Common myeloid progenitor, CD34-positive (primary cell): ENCODE results near the gene ZNF768.

Experiments used
- CTCF ChIA-PET: fragments of 350-600 bp; sonication (Branson Sonifier 250); formaldehyde crosslinking; loops from one replicate; lab custom pipeline; 2021; ENCODE audit warnings: antibody characterized with exemption; lab: Charles Lee
- POLR2A ChIA-PET: fragments of 350-600 bp; sonication (Branson Sonifier 250); formaldehyde crosslinking; loops from one replicate; lab custom pipeline; 2021; ENCODE audit warnings: antibody characterized with exemption; lab: Charles Lee
- DNase-seq, 3 donors: peaks; one replicate each; pipeline versions ENCODE4 v3.0.0 to v3.0.0-alpha.2; 2013
- H3K27ac ChIP-seq, 2 experiments: 1 replicate in 1 of 2; 2 replicates in 1 of 2; pipeline ENCODE4 v1.7.0; 2013; ENCODE audit warnings: inconsistent platforms in 2 of 2, low read length in 2 of 2, mild to moderate bottlenecking in 2 of 2, low read depth in 1 of 2, moderate library complexity in 1 of 2; ENCODE audit not compliant: severe bottlenecking in 2 of 2, insufficient read depth in 1 of 2, poor library complexity in 1 of 2
- H3K27me3 ChIP-seq, 5 experiments: replicated peaks in 2 of 5; 1 replicate in 3 of 5; 2 replicates in 2 of 5; pipeline versions ENCODE4 v1.6.1 to v1.7.0; 2013; ENCODE audit warnings: low read length in 4 of 5, mild to moderate bottlenecking in 2 of 5, moderate library complexity in 2 of 5, inconsistent platforms in 1 of 5; ENCODE audit not compliant: insufficient read depth in 5 of 5, control insufficient read depth in 4 of 5
- H3K36me3 ChIP-seq, 4 experiments: 1 replicate in 2 of 4; 2 replicates in 2 of 4; pipeline versions ENCODE4 v1.6.1 to v1.7.0; 2013; ENCODE audit warnings: low read length in 3 of 4, control low read depth in 1 of 4, mild to moderate bottlenecking in 1 of 4; ENCODE audit not compliant: control insufficient read depth in 4 of 4, insufficient read depth in 4 of 4
- H3K4me1 ChIP-seq, 4 experiments: 1 replicate in 3 of 4; 2 replicates in 1 of 4; pipeline versions ENCODE4 v1.6.1 to v1.7.1; 2013; ENCODE audit warnings: low read length in 3 of 4, mild to moderate bottlenecking in 3 of 4, control low read depth in 1 of 4, inconsistent platforms in 1 of 4, moderate library complexity in 1 of 4; ENCODE audit not compliant: control insufficient read depth in 4 of 4, insufficient read depth in 4 of 4; ENCODE audit errors: control extremely low read depth in 1 of 4
- H3K4me3 ChIP-seq, 7 experiments: 1 replicate in 4 of 7; 2 replicates in 3 of 7; pipeline versions ENCODE4 v1.5.1 to v1.7.0; 2013; ENCODE audit warnings: mild to moderate bottlenecking in 7 of 7, low read length in 6 of 7, moderate library complexity in 6 of 7, inconsistent platforms in 2 of 7, low read depth in 2 of 7, control low read depth in 1 of 7; ENCODE audit not compliant: insufficient read depth in 4 of 7, control insufficient read depth in 1 of 7; ENCODE audit errors: extremely low read depth in 1 of 7
- H3K9me3 ChIP-seq, 5 experiments: 1 replicate in 4 of 5; 2 replicates in 1 of 5; pipeline versions ENCODE4 v1.6.1 to v1.7.1; 2013; ENCODE audit warnings: low read length in 4 of 5, mild to moderate bottlenecking in 2 of 5, inconsistent platforms in 1 of 5, low read depth in 1 of 5, moderate library complexity in 1 of 5; ENCODE audit not compliant: control insufficient read depth in 4 of 5, insufficient read depth in 2 of 5; ENCODE audit errors: control extremely low read depth in 1 of 5
- WGBS: methylation state at CpG from one replicate; pipeline ENCODE4 v1.1.5; 2013; ENCODE audit not compliant: insufficient coverage; 5-methylcytosine and 5-hydroxymethylcytosine counted together

The ZNF768 gene

DNA sequence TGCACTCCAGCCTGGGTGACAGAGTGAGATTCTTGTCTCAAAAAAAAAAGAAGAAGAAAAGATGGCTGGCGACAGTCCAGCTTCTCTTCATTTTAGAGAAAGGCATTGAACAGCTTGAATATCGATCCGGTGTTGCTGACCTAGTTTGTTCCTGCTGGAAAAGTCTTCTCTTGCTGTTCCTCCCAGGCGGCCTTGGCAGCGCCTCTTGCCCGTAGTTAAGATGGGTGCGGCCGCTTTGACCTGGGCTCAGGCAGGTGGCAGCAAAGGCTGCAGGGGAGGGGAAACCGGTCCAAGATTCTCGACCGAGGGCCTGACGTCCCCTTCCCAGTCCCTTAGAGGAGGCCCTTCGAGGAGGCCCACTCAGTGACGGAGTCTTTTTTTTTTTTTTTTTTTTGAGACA lies 35.7 kb upstream of the ZNF768 start:
- CTCF ChIA-PET: interaction anchor here (0.6 to 1.1 kb wide), 7 partner anchors 9 to 75 kb away, joined by 3 to 4 read pairs (median 3); partner anchors contain the start of gene ZNF688
- DNase-seq: peak in 2 of 3 donors; percentile 22 to 34
- Histone ChIP-seq H3K27me3 (no peaks in the 10 kb centered on the region), H3K27ac (peak overlapping the region in 1 of 2 experiments; percentile 71), H3K4me3 (peak overlapping the region in 5 of 7 experiments; percentile 70 to 89 (median 80)), H3K9me3 (no peaks in the 10 kb centered on the region), H3K36me3 (no peaks in the 10 kb centered on the region), H3K4me1 (peaks cover 0 to 23% (median 19%) of the 10 kb centered on the region in 4 experiments)
- WGBS: 100% methylated on average over 9 of the region's 14 CpGs
- POLR2A ChIA-PET: interaction anchor here (0.6 to 1.7 kb wide), 3 partner anchors 27 to 167 kb away, joined by 3 to 7 read pairs (median 6); partner anchors contain the start of genes ZNF48 and ZNF747

DNA sequence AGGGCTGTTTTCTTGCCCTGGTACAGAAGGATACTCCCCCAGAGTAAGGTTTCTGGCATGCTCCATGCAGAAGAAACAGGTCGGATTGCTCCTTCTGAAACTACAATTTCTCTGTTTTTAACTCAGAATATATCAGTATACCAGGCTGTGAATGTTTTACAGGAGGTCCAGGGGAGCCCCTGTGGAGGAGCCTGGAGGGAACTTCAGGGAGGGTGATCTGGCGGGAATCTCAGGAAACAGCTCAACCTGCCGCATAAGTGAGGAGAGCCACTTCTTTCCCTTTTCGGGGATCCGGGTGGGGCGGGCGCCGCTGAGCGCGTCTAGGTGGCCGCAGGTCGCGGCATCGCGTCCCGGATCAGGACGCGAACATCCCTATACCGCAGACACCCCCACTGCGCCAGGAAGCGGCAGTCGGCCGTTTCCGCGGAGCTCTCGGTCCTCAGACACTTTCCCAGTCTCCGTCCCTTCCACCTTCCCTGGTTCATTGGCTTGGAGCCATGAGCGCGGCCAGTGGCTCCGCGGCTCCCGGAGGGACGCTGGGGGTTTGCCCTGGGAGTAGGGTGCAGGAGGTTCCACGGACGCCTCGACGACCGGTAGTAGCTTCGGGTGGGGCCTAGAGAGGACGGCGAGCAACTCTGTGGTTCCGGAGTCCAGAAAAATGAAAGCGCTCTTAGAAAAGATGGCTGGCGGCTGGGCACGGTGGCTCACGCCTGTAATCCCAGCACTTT lies 34.9 kb upstream of the ZNF768 start:
- peak in 2 of 3 donors; percentile 41 to 42 for DNase-seq
- CTCF ChIA-PET: interaction anchor here (0.6 to 1.1 kb wide), 6 partner anchors 10 to 76 kb away, joined by 3 to 4 read pairs (median 3); partner anchors contain the start of gene ZNF688

DNA sequence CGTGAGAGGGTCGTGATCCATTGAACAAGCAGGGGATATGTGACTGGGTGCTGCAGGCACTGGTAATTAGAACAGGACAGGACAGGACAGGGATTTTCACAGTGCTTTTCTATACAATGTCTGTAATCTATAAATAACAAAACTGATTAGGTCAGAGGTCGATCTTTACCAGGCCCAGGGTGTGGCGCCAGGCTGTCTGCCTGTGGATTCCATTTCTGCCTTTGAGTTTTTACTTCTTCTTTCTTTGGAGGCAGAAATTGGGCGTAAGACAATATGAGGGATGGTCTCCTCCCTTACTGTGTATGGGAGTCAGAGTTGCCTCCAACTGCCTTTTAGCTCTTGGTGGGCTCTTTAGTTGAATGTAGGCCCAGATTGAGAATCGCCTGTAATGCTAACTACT lies 33.3 kb upstream of the ZNF768 start:
- WGBS: 100% methylated on average over 4 of the region's 6 CpGs
- H3K4me3 ChIP-seq: no peak overlapping the region
- H3K36me3 ChIP-seq: peaks cover 0 to 14% (median 13%) of the 10 kb centered on the region in 4 experiments
- DNase-seq: no peak
- no peak overlapping the region for H3K27ac ChIP-seq
- H3K27me3 ChIP-seq: no peaks in the 10 kb centered on the region
- no peaks in the 10 kb centered on the region for H3K9me3 ChIP-seq
- ChIA-PET POLR2A (no interaction called here), CTCF (interaction anchor here (0.6 to 3.3 kb wide), 2 partner anchors 16 to 24 kb away, joined by 3 to 29 read pairs; partner anchors contain the start of gene ZNF747)
- H3K4me1 ChIP-seq: peaks cover 0 to 24% (median 20%) of the 10 kb centered on the region in 4 experiments

More for the DNA sequence above, 34.9 kb upstream of the ZNF768 start:
- peak overlapping the region; percentile 58 to 71 for H3K27ac ChIP-seq
- 14% methylated on average over 45 of the region's 46 CpGs for WGBS
- H3K4me1 ChIP-seq: peaks cover 0 to 24% (median 20%) of the 10 kb centered on the region in 4 experiments
- peak overlapping the region in 6 of 7 experiments; percentile 56 to 89 (median 76) for H3K4me3 ChIP-seq
- POLR2A ChIA-PET: interaction anchor here (0.6 to 1.7 kb wide), 3 partner anchors 13 to 120 kb away, joined by 4 to 7 read pairs (median 6); partner anchors contain the start of gene ZNF747
- H3K36me3 ChIP-seq: peaks cover 0 to 2% (median 0%) of the 10 kb centered on the region in 4 experiments
- H3K27me3 ChIP-seq: no peaks in the 10 kb centered on the region
- no peaks in the 10 kb centered on the region for H3K9me3 ChIP-seq

DNA sequence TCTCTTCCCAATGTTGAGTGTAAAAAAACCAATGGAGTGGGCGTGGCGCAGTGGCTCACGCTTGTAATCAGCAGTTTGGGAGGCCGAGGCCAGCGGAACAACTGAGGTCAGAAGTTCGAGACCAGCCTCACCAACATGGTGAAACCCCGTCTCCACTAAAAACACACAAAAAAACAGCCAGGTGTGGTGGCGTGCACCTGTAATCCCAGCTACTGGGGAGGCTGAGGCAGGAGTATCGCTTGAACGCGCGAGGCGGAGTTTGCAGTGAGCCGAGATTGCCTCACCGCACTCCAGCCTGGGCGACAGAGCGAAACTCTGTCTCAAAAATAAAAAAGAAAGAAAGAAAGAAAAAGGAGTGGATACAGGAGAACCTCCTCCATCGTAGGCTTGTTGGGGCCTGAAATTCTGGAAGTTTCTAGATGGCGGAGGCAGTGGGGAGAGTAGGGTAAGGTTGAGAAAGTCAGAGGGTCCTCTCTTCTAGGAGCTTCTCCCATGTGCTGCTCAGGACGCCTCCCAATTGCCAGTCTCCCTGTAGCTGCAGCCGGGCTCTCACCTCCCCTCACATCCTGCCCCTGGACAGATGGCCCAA lies 32.5 kb upstream of the ZNF768 start:
- Histone ChIP-seq H3K36me3 (peaks cover 0 to 22% (median 17%) of the 10 kb centered on the region in 4 experiments), H3K4me1 (peaks cover 0 to 25% (median 20%) of the 10 kb centered on the region in 4 experiments), H3K27ac (peak overlapping the region in 1 of 2 experiments; percentile 97), H3K4me3 (peak overlapping the region in 5 of 7 experiments; percentile 8 to 88 (median 75)), H3K9me3 (no peaks in the 10 kb centered on the region), H3K27me3 (no peaks in the 10 kb centered on the region)
- ChIA-PET POLR2A (interaction anchor here (1.2 to 2.7 kb wide), 3 partner anchors 13 to 27 kb away, joined by 3 to 17 read pairs (median 12); partner anchors contain the start of genes ZNF688 and ZNF747), CTCF (interaction anchor here (0.6 to 3.3 kb wide), 5 partner anchors 8 to 109 kb away, joined by 3 to 29 read pairs (median 6); partner anchors contain the start of genes ZNF747 and ZNF785)
- WGBS: 97% methylated on average over 15 of the region's 21 CpGs
- DNase-seq: no peak

DNA sequence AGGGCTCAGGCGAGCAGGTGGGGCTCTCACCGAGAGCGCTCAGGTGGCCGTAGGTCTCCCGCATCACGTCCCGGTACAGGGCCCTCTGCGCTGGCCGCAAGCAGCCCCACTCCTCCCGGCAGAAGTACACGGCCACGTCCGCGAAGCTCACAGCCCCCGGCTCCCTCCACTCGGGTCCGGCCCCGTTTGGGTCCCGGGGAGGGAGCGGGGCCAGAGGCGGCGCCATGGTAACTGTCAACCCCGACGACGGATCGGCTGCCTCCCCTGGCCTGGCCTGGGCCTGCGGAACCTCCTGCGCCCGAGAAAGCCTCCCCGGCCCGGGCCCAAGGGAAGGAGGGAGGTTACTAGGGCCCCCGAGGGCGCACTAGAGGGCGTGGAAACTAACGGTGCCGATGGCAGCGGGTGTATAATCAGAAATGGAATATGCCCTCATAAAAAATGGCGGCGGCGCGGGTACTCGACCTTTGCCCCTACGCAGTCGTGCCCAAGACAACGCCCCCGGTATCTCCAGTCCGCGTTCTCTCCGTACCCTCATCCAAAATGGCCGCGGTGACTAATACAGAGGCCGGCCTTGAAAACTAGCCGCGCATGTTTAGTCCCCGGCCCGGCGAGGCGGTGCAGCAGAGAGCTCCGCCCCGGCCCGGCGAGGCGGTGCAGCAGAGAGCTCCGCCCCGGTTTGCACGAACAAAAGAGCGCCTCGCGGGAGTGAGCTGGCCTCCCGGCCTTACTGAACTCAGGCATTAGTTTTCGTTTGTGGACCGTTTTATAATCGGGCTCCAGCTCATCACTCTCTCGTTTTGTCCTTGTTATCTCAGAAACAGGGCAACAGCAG lies 31.8 kb upstream of the ZNF768 start, which contains the start of gene ZNF764:
Gene ZNF764 (minus strand): TSS at position 418 of the 832 bp plus-strand sequence. CDS start 192 bp downstream, at position 226.
- Histone ChIP-seq H3K9me3 (no peaks in the 10 kb centered on the region), H3K4me3 (peak within 1 kb of the TSS; percentile 70 to 88 (median 81)), H3K4me1 (peaks cover 0 to 32% (median 26%) of the 10 kb centered on the region in 4 experiments), H3K36me3 (peaks cover 0 to 28% (median 18%) of the 10 kb centered on the region in 4 experiments), H3K27ac (peak within 1 kb of the TSS; percentile 84 to 97), H3K27me3 (no peaks in the 10 kb centered on the region)
- 0% methylated on average over 72 of the region's 74 CpGs for WGBS
- DNase-seq: peak; percentile 97 to 98 (median 98)
- ChIA-PET POLR2A (interaction anchor here (0.6 to 2.7 kb wide), 5 partner anchors 14 to 112 kb away, joined by 3 to 17 read pairs (median 6); partner anchors contain the start of genes SEPHS2, ZNF688 and ZNF747), CTCF (interaction anchor here (0.6 to 3.3 kb wide), 11 partner anchors 9 to 109 kb away, joined by 3 to 29 read pairs (median 3); partner anchors contain the start of genes ZNF688, ZNF747 and ZNF785)

DNA sequence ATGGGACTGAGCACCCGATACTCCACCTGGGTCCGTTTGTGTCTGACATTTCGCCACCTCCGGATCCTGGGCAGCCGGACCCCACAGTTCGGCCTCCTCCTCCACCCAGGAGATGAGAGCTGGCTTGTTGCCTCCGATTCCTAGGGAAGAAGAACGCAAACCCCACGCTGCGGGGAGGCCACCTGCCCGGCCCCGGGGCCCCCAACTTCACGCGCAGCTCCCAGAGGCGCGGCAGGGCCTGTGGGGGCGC lies 31.3 kb upstream of the ZNF768 start:
- CTCF ChIA-PET: interaction anchor here (0.6 to 3.3 kb wide), 10 partner anchors 9 to 108 kb away, joined by 3 to 29 read pairs (median 4); partner anchors contain the start of genes ZNF688, ZNF747 and ZNF785
- WGBS: 0% methylated on average over 16 of the region's 17 CpGs
- H3K4me3 ChIP-seq: peak overlapping the region; percentile 70 to 88 (median 81)
- H3K9me3 ChIP-seq: no peaks in the 10 kb centered on the region
- peak overlapping the region; percentile 84 to 97 for H3K27ac ChIP-seq
- no peaks in the 10 kb centered on the region for H3K27me3 ChIP-seq
- no peak for DNase-seq
- POLR2A ChIA-PET: interaction anchor here (0.6 to 2.7 kb wide), 3 partner anchors 13 to 22 kb away, joined by 6 to 17 read pairs (median 12); partner anchors contain the start of genes ZNF688 and ZNF747
- H3K36me3 ChIP-seq: peaks cover 0 to 33% (median 19%) of the 10 kb centered on the region in 4 experiments
- H3K4me1 ChIP-seq: peaks cover 0 to 37% (median 30%) of the 10 kb centered on the region in 4 experiments
